DMS 273 treated with DMSO at 0.1 percent for 48 hours (cell line): ENCODE data around the gene FKBP15.
"Not testable (repeated sequence)": the region's sequence is repeated elsewhere in the genome, so short reads cannot be mapped to it uniquely, and the experiment has no call there.

Experiments used
- DNase-seq: peaks from one replicate; lab custom pipeline; 2025; lab: John Stamatoyannopoulos, UW

FKBP15 gene

GRCh38 chr9:113143432-113144227 lies 77.4 kb downstream of the FKBP15 start:
- no peak for DNase-seq

- not testable (repeated sequence) for DNase-seq
These were observed 80.2 kb downstream of the FKBP15 start for GRCh38 chr9:113140896-113141295.

- DNase-seq, result no peak
These were observed 81.1 kb downstream of the FKBP15 start for GRCh38 chr9:113139953-113140352.

- DNase-seq, result no peak
These were observed 81.8 kb downstream of the FKBP15 start for GRCh38 chr9:113139225-113139829.

GRCh38 chr9:113138760-113139159 lies 82.3 kb downstream of the FKBP15 start:
- no peak for DNase-seq

- no peak for DNase-seq
These were observed 83.6 kb downstream of the FKBP15 start for GRCh38 chr9:113137196-113138168.

GRCh38 chr9:113131689-113132151 lies 89.4 kb downstream of the FKBP15 start:
- DNase-seq, result no peak

GRCh38 chr9:113129884-113130283 lies 91.2 kb downstream of the FKBP15 start:
- DNase-seq, result no peak

GRCh38 chr9:113129466-113129865 lies 91.6 kb downstream of the FKBP15 start:
- no peak for DNase-seq

- DNase-seq, result no peak
These were observed 95.6 kb downstream of the FKBP15 start for GRCh38 chr9:113125386-113126035.

- not testable (repeated sequence) for DNase-seq
These were observed 102.2 kb downstream of the FKBP15 start for GRCh38 chr9:113118829-113119228.
